ENCODE measurements around the gene MPP3. TPM values are rescaled to one million over a fixed set of nuclear protein-coding genes. Genes with fewer than 3 reads are reported as not detected.

Gene MPP3
- total RNA-seq, 2 experiments from 2014 or later = 0.27 to 0.31 TPM

- H3K4me3 Mint-ChIP-seq = no peak overlapping the region
- no peak for TF ChIP-seq CTCF (IDR thresholded peaks at IDR 0.05)
- ChIA-PET CTCF (interaction anchor here (1.3 to 1.4 kb wide), 2 partner anchors 34 to 66 kb away, joined by 3 to 4 read pairs; no protein-coding TSS in a partner anchor), POLR2A (no interaction called here)
- no peak for ATAC-seq
- peaks cover 5% of the 10 kb centered on the region for H3K27me3 Mint-ChIP-seq
- no peaks in the 10 kb centered on the region for H3K36me3 Mint-ChIP-seq (ENCODE audit: low read depth)
- no peaks in the 10 kb centered on the region for H3K4me1 Mint-ChIP-seq (ENCODE audit: low read depth)
- intact Hi-C loops (cut with micrococcal nuclease) = no loop called here
- no peaks in the 10 kb centered on the region for H3K9me3 Mint-ChIP-seq
- DNase-seq = no peak
- no peak overlapping the region for H3K27ac Mint-ChIP-seq
Measured at GRCh38 chr17:43812396-43813265, 20.3 kb downstream of the MPP3 start.

GRCh38 chr17:43810823-43811222, 22.1 kb downstream of the MPP3 start:
- H3K27ac Mint-ChIP-seq = no peak overlapping the region
- H3K27me3 Mint-ChIP-seq = peaks cover 7% of the 10 kb centered on the region
- H3K4me3 Mint-ChIP-seq = no peak overlapping the region
- intact Hi-C loops (cut with micrococcal nuclease) = no loop called here
- ChIA-PET CTCF (no interaction called here), POLR2A (no interaction called here)
- no peaks in the 10 kb centered on the region for H3K36me3 Mint-ChIP-seq (ENCODE audit: low read depth)
- no peaks in the 10 kb centered on the region for H3K4me1 Mint-ChIP-seq (ENCODE audit: low read depth)
- DNase-seq = no peak
- H3K9me3 Mint-ChIP-seq = no peaks in the 10 kb centered on the region
- ATAC-seq = no peak
- TF ChIP-seq CTCF (IDR thresholded peaks at IDR 0.05) = no peak

- H3K9me3 Mint-ChIP-seq = no peaks in the 10 kb centered on the region
- ATAC-seq = no peak
- H3K27ac Mint-ChIP-seq = no peak overlapping the region
- DNase-seq = no peak
- no peak overlapping the region for H3K4me3 Mint-ChIP-seq
- peaks cover 10% of the 10 kb centered on the region for H3K27me3 Mint-ChIP-seq
- ChIA-PET POLR2A (no interaction called here), CTCF (no interaction called here)
- H3K36me3 Mint-ChIP-seq (ENCODE audit: low read depth) = no peaks in the 10 kb centered on the region
- H3K4me1 Mint-ChIP-seq (ENCODE audit: low read depth) = no peaks in the 10 kb centered on the region
- intact Hi-C loops (cut with micrococcal nuclease) = no loop called here
- TF ChIP-seq CTCF (IDR thresholded peaks at IDR 0.05) = no peak
Measured at GRCh38 chr17:43810226-43810715, 22.7 kb downstream of the MPP3 start.

DNA sequence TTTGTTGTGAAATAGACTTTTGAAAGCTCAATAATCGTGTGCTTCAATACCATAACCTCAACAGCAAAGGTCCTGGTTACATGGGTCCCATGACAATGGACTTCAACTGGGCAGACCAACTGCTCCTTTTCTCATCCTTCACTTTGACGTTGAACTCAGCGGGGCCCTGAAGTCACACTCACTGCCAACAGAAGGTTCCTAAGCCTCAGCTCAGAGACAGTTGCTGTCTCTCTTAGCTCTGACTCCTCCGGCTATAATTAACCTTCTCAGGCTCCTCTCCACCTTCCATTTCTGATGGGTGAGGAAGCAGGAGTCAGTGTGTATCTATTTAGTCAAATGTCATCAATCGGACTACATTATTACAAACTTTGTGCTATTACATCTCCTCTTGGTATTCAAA, 23.8 kb downstream of the MPP3 start:
- Mint-ChIP-seq H3K27me3 (peaks cover 17% of the 10 kb centered on the region), H3K27ac (no peak overlapping the region), H3K36me3 (ENCODE audit: low read depth) (peaks cover 1% of the 10 kb centered on the region), H3K4me3 (no peak overlapping the region), H3K9me3 (no peaks in the 10 kb centered on the region), H3K4me1 (ENCODE audit: low read depth) (peaks cover 2% of the 10 kb centered on the region)
- intact Hi-C loops (cut with micrococcal nuclease) = no loop called here
- POLR2A ChIA-PET = no interaction called here
- CTCF ChIA-PET = interaction anchor here (0.8 kb wide), 1 partner anchor 48 kb away, joined by 3 read pairs; no protein-coding TSS in a partner anchor
- ATAC-seq (no peak), DNase-seq (no peak)
- no peak for TF ChIP-seq CTCF (IDR thresholded peaks at IDR 0.05)

GRCh38 chr17:43808076-43808475, 24.9 kb downstream of the MPP3 start:
- Mint-ChIP-seq H3K9me3 (no peaks in the 10 kb centered on the region), H3K4me3 (no peak overlapping the region), H3K4me1 (ENCODE audit: low read depth) (peaks cover 2% of the 10 kb centered on the region), H3K36me3 (ENCODE audit: low read depth) (peaks cover 1% of the 10 kb centered on the region), H3K27me3 (peaks cover 17% of the 10 kb centered on the region), H3K27ac (no peak overlapping the region)
- ATAC-seq = no peak
- no peak for TF ChIP-seq CTCF (IDR thresholded peaks at IDR 0.05)
- no peak for DNase-seq
- CTCF ChIA-PET = interaction anchor here (0.7 to 1.4 kb wide), 2 partner anchors 42 to 72 kb away, joined by 3 to 4 read pairs; no protein-coding TSS in a partner anchor
- POLR2A ChIA-PET = no interaction called here
- intact Hi-C loops (cut with micrococcal nuclease) = no loop called here
